ENCODE data around the gene IGFBP5.

DNA sequence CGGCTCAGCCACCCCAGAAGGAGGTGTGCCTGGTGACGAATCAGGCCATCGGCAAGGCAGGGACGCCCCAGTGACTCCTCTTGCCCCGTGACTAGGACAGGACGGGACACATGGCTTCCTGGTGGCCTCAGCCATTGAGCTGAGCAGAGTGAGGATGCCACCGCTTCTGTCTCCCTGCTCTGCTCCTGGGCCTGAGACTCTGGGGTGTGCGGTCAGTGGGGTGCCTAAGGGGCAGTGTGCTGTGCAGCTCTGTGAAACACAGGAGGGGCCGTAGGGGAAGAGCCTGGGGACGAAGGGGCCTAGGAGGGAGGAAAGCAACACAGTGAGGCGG, 24.3 kb downstream of the IGFBP5 start:
- no peak for TF ChIP-seq EGR1 (IDR thresholded peaks at IDR 0.05; ENCODE audit: low read depth in 2 of 2)
- no peak for TF ChIP-seq TAF1 (conservative IDR thresholded peaks at IDR 0.05)
- TF ChIP-seq, protein P1, sequence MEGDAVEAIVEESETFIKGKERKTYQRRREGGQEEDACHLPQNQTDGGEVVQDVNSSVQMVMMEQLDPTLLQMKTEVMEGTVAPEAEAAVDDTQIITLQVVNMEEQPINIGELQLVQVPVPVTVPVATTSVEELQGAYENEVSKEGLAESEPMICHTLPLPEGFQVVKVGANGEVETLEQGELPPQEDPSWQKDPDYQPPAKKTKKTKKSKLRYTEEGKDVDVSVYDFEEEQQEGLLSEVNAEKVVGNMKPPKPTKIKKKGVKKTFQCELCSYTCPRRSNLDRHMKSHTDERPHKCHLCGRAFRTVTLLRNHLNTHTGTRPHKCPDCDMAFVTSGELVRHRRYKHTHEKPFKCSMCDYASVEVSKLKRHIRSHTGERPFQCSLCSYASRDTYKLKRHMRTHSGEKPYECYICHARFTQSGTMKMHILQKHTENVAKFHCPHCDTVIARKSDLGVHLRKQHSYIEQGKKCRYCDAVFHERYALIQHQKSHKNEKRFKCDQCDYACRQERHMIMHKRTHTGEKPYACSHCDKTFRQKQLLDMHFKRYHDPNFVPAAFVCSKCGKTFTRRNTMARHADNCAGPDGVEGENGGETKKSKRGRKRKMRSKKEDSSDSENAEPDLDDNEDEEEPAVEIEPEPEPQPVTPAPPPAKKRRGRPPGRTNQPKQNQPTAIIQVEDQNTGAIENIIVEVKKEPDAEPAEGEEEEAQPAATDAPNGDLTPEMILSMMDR (IDR thresholded peaks at IDR 0.05; ENCODE audit: low read depth, low read length, missing input control): no peak
- TF ChIP-seq JUND (IDR thresholded peaks at IDR 0.05): no peak
- TF ChIP-seq, protein P2, sequence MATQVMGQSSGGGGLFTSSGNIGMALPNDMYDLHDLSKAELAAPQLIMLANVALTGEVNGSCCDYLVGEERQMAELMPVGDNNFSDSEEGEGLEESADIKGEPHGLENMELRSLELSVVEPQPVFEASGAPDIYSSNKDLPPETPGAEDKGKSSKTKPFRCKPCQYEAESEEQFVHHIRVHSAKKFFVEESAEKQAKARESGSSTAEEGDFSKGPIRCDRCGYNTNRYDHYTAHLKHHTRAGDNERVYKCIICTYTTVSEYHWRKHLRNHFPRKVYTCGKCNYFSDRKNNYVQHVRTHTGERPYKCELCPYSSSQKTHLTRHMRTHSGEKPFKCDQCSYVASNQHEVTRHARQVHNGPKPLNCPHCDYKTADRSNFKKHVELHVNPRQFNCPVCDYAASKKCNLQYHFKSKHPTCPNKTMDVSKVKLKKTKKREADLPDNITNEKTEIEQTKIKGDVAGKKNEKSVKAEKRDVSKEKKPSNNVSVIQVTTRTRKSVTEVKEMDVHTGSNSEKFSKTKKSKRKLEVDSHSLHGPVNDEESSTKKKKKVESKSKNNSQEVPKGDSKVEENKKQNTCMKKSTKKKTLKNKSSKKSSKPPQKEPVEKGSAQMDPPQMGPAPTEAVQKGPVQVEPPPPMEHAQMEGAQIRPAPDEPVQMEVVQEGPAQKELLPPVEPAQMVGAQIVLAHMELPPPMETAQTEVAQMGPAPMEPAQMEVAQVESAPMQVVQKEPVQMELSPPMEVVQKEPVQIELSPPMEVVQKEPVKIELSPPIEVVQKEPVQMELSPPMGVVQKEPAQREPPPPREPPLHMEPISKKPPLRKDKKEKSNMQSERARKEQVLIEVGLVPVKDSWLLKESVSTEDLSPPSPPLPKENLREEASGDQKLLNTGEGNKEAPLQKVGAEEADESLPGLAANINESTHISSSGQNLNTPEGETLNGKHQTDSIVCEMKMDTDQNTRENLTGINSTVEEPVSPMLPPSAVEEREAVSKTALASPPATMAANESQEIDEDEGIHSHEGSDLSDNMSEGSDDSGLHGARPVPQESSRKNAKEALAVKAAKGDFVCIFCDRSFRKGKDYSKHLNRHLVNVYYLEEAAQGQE (IDR thresholded peaks at IDR 0.05): no peak
- TF ChIP-seq, protein P3, sequence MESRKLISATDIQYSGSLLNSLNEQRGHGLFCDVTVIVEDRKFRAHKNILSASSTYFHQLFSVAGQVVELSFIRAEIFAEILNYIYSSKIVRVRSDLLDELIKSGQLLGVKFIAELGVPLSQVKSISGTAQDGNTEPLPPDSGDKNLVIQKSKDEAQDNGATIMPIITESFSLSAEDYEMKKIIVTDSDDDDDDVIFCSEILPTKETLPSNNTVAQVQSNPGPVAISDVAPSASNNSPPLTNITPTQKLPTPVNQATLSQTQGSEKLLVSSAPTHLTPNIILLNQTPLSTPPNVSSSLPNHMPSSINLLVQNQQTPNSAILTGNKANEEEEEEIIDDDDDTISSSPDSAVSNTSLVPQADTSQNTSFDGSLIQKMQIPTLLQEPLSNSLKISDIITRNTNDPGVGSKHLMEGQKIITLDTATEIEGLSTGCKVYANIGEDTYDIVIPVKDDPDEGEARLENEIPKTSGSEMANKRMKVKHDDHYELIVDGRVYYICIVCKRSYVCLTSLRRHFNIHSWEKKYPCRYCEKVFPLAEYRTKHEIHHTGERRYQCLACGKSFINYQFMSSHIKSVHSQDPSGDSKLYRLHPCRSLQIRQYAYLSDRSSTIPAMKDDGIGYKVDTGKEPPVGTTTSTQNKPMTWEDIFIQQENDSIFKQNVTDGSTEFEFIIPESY (IDR thresholded peaks at IDR 0.05): no peak
- no peak for TF ChIP-seq SP1 (IDR thresholded peaks at IDR 0.05)
- TF ChIP-seq FOXA1 (IDR thresholded peaks at IDR 0.05): no peak
- no peak for TF ChIP-seq ATF3 (IDR thresholded peaks at IDR 0.05)
- TF ChIP-seq, protein P4, sequence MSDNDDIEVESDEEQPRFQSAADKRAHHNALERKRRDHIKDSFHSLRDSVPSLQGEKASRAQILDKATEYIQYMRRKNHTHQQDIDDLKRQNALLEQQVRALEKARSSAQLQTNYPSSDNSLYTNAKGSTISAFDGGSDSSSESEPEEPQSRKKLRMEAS (IDR thresholded peaks at IDR 0.05): no peak
- no peak for TF ChIP-seq HNF4A (conservative IDR thresholded peaks at IDR 0.05)
- TF ChIP-seq RAD21 (IDR thresholded peaks at IDR 0.05): no peak
